HG02840 (cell line): ENCODE data around the gene TGOLN2.
A peak's percentile ranks its signal among the peaks of the same experiment; 100 is the strongest.
"Not testable (repeated sequence)": the region's sequence is repeated elsewhere in the genome, so short reads cannot be mapped to it uniquely, and the experiment has no call there.

Experiments
- ATAC-seq: cut with Tn5 transposase; IDR thresholded peaks from one replicate; pipeline ENCODE4 v1.9.1; 2021; ENCODE audit warnings: mild to moderate bottlenecking, moderate library complexity, moderate number of reproducible peaks; ENCODE audit not compliant: unreplicated experiment, low FRiP score

Gene TGOLN2

GRCh38 chr2:85327822-85328617 lies at the start of gene TGOLN2:
Gene TGOLN2, minus strand, starts transcription at chr2:85327989. Its CDS starts 27 bp downstream, at chr2:85327962.
- ATAC-seq: peak; percentile 84

- no peak for ATAC-seq
These were observed 49.3 kb upstream of the TGOLN2 start for GRCh38 chr2:85377083-85377482.

GRCh38 chr2:85376291-85377065 lies 48.7 kb upstream of the TGOLN2 start:
- no peak for ATAC-seq

- ATAC-seq: no peak
These were observed 43.3 kb upstream of the TGOLN2 start for GRCh38 chr2:85371045-85371444.

GRCh38 chr2:85369500-85369899 lies 41.7 kb upstream of the TGOLN2 start:
- no peak for ATAC-seq

- no peak for ATAC-seq
These were observed 41.1 kb upstream of the TGOLN2 start for GRCh38 chr2:85368921-85369320.

GRCh38 chr2:85367180-85367579 lies 39.4 kb upstream of the TGOLN2 start:
- no peak for ATAC-seq

GRCh38 chr2:85362653-85363387 lies 35.0 kb upstream of the TGOLN2 start:
- not testable (repeated sequence) for ATAC-seq

GRCh38 chr2:85357736-85358135 lies 29.9 kb upstream of the TGOLN2 start:
- ATAC-seq: no peak

GRCh38 chr2:85356186-85356585 lies 28.4 kb upstream of the TGOLN2 start:
- no peak for ATAC-seq

- ATAC-seq: no peak
These were observed 27.7 kb upstream of the TGOLN2 start for GRCh38 chr2:85355521-85355920.

GRCh38 chr2:85355073-85355410 lies 27.3 kb upstream of the TGOLN2 start:
- ATAC-seq: peak; percentile 6

- peak; percentile 94 for ATAC-seq
These were observed 26.7 kb upstream of the TGOLN2 start, which contains the start of the genes ELMOD3 and RETSAT for GRCh38 chr2:85354286-85355072. Gene ELMOD3, plus strand, starts transcription at chr2:85354769. Its CDS starts 2,430 bp downstream, at chr2:85357199. Gene RETSAT, minus strand, starts transcription at chr2:85354528. Its CDS starts 21 bp downstream, at chr2:85354507.

GRCh38 chr2:85353876-85354285 lies 26.1 kb upstream of the TGOLN2 start:
- ATAC-seq: no peak

GRCh38 chr2:85347599-85347998 lies 19.8 kb upstream of the TGOLN2 start:
- ATAC-seq: no peak

- ATAC-seq: no peak
These were observed 16.7 kb upstream of the TGOLN2 start for GRCh38 chr2:85344356-85344954.

GRCh38 chr2:85343207-85343895 lies 15.6 kb upstream of the TGOLN2 start:
- ATAC-seq: not testable (repeated sequence)

GRCh38 chr2:85342156-85342555 lies 14.4 kb upstream of the TGOLN2 start:
- ATAC-seq: no peak
